GM21825 (cell line): Measurements from ENCODE around the gene IRF4.
"Not testable (repeated sequence)": the region's sequence is repeated elsewhere in the genome, so short reads cannot be mapped to it uniquely, and the experiment has no call there.

ENCODE experiments used
- ATAC-seq: cut with Tn5 transposase; IDR thresholded peaks from one replicate; pipeline ENCODE4 v1.9.1; 2021; ENCODE audit warnings: mild to moderate bottlenecking, moderate library complexity; ENCODE audit not compliant: unreplicated experiment

The IRF4 gene

DNA sequence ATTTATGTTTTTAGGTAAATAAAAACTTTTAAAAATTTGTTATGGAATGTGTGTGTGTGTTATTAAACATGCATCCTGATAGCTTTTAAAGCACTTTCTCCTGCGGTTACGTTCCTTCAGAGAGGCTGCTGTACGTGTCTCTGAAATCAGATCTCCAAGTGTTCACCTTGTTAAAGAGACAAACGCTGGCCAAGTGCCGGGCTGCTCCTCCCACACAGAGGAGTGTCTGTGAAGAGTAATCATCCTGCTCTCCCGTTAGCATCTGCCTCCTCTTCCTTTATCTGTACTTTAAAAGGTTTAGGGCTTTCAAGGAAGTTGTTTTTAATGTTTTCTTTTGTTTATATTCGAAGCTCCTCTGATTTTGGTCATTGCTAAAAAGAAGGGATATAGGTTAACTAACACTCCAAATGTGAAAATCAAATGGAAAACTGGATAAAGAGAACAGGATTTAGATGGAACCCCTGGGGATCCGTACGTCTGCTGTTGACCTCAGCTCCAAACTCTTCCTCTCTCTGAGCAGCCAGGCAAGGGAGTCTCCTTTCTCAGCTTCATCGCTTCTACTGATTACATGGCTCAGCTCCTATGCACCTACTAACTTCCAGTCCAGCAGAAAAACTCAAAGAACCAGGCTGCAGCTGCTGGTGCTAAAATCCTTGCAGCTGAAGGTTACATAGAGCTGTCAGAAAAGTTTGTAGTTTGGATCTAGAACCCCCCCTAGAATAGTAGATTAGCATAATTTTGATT is 20.0 kb downstream of the IRF4 start:
- no peak for ATAC-seq

DNA sequence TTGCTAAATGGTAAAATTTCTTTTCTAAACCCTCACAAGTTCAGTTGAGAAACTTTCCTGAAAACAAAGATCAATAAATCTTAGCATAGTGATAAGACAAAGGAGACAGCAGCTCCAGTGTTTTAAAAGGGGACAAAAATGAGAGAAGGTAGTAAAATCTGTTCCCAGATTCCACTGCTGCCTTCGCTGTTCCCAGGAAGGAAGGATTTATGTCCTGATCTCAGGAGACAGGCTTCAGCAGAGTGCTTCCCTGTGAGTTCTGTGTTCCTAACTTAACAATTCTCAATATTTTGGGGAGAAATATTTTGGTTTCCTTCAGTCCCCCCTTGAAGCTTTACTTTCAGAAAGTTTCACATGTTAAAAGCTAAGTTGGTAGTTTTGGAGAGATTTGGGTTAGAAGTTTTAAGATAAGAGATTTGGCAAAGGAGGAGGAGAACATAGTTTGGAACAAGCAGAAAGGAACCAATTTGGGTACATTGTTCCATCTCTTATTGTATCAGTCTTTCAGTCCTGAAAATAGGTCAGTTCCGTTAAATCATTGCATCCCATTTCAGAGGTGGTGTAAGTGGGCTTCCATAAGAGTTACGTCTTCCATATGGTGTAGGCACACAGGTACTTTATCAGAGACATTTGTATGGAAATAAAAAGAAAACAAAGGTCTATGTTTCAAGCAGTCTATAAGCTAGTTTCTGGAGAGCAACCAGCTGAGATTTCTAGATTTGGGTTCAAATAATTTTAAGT is 20.8 kb downstream of the IRF4 start:
- ATAC-seq, result no peak

DNA sequence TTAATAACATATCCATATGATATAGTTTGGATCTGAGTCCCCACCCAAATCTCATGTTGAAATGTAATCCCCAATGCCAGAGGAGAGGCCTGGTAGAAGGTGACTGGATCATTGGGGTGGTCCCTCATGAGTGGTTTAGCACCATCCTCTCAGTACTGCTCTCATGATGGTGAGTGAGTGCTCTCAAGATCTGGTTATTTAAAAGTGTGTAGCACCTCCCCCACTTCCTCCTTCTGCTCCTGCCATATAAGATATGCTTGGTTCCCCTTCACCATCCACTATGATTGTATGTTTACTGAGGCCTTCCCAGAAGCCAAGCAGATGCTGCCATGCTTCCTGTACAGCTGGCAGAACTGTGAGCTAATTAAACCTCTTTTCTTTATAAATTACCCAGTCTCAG is 22.9 kb downstream of the IRF4 start:
- ATAC-seq, result no peak

DNA sequence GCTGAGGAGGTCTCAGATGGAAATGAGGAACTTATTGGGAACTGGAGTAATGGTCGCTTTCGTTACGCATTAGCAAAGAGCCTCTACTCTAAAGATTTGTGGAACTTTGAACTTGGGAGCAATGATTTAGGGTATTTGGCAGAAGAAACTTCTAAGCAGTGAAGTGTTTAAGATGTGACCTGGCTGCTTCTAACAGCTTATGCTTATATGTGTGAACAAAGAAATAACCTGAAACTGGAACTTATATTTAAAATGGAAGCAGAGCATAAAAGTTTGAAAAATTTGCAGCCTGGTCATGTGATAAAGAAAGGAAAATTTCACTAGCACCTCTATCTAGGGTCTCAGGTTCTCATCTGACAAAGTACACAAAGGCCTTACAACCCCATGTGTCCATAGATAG is 23.5 kb downstream of the IRF4 start:
- no peak for ATAC-seq

DNA sequence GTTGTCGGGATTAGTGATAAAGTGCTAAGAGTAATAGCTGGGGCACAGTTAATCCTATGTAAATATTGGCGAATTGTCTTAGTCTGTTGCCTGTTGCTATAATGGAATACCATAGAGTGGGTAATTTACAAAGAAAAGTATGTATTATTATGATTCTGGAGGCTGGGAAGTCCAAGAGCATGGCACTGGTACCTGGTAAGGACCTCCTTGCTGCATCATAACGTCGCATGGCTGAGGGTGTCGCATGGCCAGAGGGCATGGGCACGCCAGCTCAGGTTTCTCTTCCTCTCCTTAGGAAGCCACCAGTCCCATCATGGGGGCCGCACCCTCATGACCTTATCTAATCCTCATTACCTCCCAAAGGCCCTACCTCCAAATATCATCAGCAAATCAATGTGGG is 29.7 kb downstream of the IRF4 start:
- no peak for ATAC-seq

DNA sequence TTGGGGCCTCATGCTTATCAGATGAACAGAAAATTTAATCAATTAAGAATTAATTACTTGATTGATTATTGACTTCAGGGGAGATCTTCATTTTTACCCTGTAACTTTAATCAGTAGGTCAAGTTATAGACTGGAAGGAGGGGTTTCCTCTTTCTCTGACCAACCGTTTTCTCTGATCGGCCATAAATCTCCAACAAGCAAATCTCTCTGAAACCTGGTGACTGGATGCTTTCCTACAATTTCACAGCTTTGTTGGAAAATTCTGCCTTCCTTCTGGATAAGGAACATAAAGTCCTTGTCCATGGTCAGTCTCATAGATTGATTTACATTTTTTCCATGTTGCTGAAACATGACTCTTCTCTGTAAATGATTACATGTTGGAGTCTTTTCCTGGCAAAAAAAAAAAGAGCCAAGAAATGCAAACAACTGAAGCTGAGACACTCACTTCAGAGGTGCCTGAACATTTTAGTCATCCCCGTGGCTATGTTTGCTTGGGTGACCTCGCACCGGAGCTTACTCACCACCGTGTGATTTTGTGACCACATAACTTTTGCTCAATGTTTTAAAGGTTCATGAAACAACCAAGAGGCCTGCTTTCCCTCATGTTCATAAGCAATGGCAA is 31.0 kb downstream of the IRF4 start:
- peak; percentile 75 for ATAC-seq

DNA sequence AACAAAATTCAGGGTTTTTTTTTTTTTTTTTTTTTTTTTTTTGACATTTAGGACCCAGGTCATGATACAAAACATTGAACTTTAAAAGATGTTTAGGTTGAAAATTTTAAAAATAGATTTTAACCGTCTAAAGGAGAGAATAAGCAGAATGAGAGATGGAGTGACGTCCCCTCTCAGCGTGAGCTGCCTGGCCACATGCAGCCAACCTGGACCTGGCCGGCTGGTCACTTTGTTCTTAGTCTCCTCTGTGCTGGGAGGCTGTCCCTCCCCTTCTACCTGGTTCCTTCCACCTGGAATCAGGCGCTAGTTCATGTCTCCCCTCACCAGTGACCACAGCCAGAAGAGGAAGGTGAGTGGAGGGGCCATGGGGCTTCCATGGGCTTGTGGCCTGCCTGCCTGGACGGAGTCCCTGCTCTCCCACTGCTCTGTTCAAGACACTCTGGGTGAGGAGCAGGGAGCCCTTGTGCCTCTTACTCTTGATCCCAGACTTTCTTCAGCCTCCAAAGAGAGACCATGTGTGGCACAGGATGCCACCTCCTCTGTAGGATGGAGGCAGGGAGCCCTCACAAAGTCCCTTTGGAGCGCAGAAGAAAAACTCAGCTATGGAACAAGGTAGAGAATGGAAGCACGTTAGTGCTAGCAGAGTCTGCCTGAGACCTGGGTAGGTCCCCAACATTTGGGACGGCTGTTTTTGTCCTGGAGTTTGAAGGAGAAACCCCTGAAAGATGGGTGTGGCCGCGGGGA is 31.7 kb downstream of the IRF4 start:
- no peak for ATAC-seq

DNA sequence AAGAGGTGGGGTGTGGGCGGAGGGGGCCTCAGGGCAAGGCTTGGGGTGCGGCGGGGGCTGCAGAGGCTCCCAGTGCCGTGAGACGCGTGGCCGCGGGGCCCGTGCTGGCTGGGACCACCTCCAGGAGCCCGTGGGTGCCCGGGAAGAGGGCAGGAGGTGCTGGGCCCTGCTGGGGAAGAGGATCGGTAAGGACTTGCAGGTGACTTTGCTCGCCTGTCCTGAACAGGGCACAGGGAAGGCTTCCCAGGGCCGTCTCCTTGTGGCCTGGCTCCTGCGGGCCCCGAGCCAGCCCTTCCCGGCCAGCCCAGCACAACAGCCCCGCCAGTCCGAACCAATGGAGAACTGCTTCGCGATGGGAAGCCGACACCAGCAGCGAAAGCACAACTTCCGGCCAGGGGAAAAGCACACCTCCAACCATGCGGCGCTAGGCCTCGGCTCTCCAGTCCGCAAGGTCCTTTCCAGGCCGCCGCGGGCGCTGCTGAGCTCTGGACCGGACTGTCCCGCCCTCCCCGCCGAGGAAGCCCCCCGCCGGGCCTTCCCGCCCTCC is 32.3 kb downstream of the IRF4 start:
- ATAC-seq, result no peak

DNA sequence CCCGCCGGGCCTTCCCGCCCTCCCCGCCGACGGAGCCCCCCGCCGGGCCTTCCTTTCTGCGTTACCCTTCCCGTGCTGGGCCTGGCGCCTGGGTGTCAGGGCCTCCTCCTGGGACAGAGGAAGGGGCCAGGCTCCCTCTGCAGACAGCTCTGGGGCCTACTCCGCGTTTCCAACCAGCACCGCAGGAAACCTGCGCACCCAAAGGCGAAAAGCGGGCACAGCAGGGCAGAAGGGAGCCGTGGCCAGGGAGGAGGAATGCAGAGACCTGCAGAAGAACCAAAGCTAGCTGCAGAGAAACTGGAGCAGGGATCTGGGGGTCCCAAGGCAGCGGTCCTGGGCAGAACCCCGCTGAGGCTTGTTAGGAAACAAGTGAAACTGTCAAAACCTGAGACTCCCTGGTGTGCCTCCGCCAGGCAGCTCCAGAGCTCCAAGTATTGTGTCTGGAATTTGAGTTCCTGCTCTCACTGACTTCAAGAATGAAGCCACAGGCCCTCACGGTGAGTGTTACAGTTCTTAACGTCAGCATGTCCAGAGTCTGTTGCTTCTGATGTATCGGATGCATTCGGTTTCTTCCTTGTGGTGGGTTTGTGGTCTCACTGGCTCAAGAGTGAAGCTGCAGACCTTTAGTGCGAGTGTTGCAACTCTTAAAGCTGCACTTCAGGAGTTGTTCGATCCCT is 33.3 kb downstream of the IRF4 start:
- ATAC-seq, result no peak

DNA sequence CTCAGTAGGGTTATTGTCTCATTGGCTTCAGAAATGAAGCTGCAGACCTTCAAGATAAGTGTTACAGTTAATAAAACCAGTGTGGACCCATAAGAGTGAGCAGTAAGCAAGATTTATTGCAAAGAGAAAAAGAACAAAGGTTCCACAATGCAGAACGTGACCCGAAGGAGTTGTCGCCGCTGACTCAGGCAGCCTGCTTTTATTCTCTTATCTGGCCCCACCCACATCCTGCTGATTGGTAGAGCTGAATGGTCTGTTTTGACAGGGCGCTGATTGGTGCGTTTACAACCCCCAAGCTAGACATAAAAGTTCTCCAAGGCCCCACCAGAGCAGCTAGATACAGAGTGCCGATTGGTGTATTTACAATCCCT is 33.9 kb downstream of the IRF4 start:
- not testable (repeated sequence) for ATAC-seq

DNA sequence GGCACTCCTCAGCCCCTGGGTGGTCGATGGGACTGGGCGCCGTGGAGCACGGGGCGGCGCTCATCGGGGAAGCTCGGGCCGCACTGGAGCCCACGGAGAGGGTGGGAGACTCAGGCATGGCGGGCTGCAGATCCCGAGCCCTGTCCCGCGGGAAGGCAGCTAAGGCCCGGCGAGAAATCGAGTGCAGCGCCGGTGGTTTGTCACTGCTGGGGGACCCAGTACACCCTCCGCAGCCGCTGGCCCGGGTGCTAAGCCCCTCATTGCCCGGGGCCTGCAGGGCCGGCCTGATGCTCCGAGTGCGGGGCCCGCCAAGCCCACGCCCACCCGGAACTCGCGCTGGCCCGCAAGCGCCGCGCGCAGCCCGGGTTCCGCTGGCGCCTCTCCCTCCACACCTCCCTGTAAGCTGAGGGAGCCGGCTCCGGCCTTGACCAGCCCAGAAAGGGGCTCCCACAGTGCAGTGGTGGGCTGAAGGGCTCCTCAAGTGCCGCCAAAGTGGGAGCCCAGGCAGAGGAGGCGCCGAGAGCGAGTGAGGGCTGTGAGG is 34.7 kb downstream of the IRF4 start:
- ATAC-seq, result not testable (repeated sequence)

DNA sequence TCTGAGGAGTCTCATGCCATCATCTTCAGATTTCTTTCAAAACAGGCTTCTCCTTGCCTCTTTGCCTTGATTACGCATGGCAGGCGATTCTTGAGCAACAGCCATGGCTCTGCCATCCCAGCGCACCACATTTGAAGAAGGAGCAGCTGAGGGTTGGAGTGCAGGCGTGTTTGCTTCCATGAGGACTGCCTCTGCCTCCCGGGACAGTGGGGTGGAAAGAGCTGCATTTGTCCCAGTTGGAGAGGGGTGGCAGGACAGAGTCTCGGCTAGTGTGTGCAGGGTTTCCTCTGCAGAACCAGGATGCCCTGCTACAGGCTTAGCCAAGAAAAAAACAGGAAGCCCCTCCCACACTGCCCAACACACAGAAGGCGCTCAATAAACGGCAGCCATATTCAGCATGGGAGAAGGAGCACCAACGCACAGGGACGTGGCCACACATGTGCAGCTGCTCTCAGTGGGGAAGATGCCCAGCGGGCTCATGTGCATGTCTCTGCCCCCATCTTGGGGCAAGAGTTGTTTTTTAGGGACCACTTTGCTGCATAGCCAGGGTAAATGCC is 36.6 kb downstream of the IRF4 start:
- ATAC-seq, result no peak

DNA sequence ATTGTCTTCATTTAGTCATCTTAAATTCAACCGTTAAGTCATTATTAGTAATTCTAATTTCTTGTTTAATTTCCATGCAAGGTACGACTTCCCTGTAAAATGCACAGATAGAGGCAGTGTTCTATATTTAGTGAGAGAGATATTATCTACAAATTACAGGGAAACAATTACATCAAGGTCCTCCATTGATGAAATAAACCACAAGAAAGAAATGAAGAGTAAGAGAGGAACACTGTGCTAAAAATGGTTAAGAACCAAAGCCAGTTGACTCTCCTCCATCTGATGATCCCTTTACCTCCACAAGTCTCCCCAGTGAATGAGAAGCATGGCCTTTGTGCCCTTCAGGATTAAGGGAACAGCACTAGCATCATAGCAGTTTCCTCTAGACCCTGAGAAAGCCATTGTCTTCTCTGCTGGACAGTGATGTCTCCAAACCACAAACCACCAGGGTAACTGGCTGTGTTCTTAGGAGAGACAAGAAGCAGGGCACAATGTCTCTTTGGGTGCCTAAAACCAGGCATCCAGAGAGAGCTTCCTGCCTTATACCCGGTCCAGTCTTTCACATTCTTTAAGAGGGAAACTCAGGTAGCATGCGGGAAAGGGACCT is 38.1 kb downstream of the IRF4 start:
- ATAC-seq, result no peak

DNA sequence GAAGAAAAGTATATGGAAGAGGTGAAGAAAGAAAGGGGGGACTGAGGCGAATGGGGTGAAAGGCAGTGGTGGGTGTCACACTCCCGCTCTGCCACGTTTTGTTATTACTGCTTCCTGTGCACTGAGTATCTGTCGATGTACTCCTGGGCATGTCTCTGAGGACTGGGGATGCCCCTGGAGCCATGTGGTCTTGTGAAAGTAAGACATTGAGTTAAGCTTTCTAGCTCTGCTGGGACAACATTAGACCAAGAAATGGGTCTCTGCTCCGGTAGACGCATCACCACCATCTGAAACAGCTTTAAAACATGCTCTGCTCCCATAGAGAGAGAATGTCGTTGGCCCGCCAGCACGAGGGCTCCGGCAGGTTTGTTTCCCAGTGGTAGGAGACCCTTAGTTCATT is 40.0 kb downstream of the IRF4 start:
- peak; percentile 60 for ATAC-seq

DNA sequence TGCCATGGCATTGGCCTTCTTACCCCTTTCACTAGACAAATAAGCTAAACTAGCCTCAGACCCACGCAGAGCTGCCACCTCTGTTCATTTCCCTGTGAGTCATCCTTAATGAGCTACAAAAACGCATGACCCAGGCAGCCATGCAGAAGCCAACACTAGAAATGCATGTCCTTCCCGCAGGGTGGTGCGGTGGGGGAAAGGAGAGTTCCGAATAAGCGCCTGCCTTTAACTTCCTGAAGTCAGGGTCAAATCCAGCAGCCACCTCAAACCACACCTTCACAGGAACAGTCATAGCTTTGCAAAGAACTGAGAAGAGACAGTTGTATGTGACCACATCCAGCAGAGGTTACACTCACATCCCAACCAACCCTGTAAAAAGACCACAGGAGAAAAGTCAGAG is 40.4 kb downstream of the IRF4 start:
- peak; percentile 16 for ATAC-seq

DNA sequence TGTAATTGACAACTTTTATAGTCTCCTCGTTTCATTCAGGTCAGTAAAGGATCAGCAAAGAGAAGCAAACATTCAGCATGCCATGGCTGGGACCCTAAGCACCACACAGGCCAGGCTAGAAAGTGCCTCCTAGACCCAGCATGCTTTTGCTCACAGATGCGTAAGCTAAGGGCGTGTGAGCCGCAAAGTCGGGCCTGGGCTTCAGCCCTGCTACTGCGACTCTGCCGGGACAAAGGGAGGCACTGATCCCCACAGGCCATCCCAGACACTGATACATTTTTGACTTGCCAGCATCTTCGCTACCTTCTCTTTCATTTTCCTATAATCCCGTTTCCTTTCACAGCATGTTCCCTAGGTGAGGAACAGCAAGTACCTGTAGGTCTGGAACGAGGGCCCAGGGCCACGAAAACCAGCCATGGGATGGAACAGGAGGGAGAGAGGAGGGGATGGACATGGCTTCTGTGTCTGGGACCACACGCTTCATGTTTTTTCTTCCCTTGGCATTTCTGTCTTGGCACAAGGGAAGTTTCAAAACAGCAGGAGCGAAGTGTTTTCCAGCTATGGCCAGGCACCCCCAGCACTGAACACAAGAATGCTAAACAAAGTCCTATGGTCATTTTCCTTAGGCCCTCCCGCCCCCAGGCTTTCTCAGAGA is 42.6 kb downstream of the IRF4 start:
- no peak for ATAC-seq

DNA sequence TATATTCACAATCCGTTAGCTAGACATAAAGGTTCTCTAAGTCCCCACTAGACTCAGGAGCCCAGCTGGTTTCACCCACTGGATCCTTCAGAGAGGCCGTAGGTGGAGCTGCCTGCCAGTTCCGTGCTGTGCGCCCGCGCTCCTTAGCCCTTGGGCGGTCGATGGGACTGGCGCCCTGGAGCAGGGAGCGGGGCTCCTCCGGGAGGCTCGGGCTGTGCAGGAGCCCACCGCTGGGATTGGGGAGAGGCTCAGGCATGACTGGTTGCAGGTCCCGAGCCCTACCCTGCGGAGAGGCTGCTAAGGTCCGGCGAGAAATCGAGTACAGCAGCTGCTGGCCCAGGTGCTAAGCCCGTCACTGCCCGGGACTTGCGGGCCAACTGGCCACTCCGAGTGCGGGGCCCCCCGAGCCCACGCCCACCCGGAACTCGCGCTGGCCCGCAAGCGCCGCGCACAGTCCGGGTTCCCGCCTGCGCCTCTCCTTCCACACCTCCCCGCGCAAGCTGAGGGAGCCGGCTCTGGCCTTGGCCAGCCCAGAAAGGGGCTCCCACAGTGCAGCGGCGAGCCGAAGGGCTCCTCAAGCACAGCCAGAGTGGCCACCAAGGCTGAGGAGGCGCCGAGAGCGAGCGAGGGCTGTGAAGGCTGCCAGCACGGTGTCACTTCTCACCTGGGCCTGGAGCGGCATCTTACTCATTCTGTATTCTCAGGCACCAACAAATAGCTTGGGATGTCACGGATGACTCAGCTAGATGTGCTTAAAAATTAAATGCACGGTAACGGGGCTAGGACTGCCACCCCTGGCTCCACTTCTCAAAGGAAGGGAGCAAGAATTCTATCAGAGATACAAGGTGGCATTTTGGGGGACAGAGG is 44.1 kb downstream of the IRF4 start:
- no peak for ATAC-seq
